ENCODE measurements around the gene RAB3B. TPM values are rescaled to one million over a fixed set of nuclear protein-coding genes. Genes with fewer than 3 reads are reported as not detected.

RAB3B gene
- total RNA-seq, 1 experiment from 2014 or later = 0.54 TPM

DNA sequence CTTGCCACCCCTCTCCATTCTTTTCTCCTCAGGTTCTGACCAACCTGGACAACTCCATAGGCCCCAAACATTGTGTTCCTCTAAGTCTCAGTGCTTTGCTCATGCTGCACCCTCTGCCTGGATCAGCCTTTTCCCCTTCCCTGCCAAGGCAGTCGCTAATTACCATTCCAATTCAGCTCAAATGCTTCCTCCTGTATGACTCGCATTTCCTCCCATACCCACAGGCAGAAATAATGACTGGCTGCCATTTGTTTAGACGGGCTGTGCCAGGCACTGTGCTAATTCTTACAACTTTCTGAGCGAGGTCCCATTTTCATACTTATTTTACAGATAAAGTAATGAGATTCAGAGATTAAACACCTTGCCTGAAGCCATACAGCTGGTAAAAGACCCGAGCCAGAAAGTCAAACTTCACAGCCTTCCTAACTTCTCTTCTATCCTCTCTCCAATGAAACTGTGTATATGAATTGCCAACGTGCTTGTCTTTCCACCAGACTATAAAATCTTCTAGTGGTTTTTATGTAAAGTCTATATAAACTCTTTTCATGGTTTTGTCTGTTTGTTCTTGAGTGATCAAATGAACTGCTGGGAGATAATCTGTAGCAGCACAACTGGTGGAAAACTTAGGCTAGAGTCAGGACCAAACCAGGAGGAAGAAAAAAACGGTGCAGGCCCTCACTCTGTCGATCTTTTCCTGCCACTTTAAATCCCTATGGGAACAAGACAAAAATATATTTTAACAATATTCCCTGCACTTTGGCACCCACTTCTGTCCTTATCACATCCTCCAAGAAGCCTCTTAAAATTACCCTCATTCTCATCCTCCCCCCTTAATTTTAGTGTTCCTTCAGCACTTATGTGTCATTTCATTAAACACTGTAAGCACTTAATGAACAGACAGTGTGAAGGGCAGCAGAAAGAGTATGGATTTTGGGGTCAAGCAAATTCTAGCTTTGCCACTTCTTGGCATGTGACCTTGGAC, 33.7 kb downstream of the RAB3B start:
- DNase-seq (ENCODE audit: low spot score) = no peak

DNA sequence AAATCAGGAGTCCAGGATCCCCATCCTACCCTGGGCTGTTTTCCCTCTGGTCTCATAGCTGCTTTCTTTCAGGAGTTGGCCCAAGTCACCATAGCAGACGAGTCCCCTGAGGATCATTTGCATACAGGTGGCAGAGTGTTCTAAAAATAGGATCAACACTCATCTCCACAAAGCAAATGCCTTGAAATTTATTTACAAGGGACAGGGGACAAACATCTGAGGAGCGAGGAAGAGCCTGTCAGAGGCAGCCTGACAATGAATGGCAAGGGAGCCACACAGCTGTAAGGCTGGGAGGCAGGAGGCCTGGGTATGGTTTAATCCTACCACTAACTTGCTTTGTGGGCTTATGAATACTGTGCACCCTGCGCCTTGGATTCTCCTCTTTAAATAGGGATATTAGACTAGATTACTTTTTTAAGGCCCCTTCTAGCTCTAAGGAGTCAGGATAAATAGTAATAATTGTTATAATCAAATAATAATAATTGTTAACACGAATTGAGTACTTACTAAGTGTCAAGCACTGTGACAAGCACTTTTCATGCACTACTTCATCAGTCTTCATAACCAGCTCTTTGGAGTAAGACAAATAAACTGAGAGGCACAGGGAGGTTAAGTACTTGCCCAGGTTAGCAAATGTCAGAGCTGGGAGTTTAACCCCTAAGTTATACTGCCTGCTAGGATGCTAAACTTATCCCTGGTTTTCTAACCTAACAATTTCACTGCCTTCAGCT, 34.5 kb downstream of the RAB3B start:
- no peak for DNase-seq (ENCODE audit: low spot score)

DNA sequence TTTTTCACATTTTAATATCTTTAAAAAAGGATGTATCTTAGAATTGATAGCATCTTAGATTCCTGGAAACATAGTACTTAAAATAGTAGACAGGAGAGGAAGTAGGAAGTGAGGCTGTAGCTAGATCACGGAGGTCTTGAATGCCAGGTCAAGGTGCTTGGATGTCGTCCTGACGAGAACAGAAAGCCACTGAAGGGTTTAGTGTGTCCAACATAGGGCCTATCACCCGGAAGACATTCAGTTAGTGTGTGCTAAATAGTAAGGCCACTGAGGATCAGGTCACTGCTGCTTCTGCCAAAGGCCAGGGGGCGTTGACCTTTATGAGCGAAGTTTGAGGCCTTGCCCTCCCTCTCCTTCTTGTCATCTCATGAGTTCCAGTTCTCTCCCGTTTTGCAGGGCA, 35.7 kb downstream of the RAB3B start:
- no peak for DNase-seq (ENCODE audit: low spot score)

DNA sequence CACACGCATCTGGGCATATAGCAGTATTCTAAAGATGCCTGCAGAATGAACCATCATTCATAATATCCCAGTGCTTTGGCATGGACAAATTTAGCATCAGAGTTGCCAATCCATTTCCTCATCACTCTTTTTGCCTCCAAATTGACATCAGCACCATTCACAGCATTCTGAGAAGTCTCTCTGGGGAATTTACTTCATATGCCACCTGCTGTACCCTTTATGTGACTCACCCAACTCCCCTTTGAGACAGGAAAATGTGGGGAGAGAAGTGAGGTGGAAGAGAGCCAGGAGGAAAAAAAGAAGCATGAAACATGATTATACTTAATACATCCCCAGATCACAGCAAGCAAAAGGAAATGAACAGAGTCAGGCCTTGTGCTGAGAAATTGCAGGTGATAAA, 37.4 kb downstream of the RAB3B start:
- DNase-seq (ENCODE audit: low spot score) = no peak

DNA sequence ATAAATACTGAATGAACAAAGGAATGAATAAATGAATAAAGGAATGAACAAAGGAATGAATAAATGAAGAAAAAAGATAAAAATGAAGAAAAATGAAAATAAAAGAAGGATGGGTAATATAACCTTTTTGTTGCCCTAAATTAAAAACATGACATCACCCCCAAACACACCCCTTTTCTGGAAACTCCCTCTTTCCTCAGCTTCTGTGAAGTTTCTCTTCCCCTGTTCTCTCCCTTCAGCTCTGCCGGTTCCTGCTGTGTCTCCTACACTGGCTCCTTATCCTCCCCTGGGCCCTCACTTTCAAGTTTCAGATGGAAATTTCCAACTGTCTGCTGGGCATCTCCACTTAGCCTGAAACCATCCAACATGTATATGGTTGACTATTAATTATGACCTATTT, 37.9 kb downstream of the RAB3B start:
- no peak for DNase-seq (ENCODE audit: low spot score)

DNA sequence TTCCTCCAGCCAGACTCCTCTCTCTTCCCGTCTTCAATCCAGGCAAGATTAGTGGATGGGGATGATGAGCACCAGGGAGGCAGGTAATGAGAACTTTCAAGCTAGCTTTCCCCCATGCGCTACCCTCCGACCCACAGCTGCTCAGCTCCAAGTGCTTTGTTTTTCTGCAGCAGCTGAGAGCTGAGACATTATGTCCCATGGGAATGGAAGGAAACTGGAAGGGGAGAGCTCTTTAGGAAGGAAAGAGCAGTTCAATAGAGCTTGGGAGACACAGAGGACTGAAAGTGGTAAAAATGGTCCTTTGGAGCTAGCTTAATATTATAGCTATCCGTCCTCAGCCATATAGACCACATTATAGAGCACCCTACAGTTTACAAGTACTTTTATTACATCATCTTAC, 39.8 kb downstream of the RAB3B start:
- no peak for DNase-seq (ENCODE audit: low spot score)

DNA sequence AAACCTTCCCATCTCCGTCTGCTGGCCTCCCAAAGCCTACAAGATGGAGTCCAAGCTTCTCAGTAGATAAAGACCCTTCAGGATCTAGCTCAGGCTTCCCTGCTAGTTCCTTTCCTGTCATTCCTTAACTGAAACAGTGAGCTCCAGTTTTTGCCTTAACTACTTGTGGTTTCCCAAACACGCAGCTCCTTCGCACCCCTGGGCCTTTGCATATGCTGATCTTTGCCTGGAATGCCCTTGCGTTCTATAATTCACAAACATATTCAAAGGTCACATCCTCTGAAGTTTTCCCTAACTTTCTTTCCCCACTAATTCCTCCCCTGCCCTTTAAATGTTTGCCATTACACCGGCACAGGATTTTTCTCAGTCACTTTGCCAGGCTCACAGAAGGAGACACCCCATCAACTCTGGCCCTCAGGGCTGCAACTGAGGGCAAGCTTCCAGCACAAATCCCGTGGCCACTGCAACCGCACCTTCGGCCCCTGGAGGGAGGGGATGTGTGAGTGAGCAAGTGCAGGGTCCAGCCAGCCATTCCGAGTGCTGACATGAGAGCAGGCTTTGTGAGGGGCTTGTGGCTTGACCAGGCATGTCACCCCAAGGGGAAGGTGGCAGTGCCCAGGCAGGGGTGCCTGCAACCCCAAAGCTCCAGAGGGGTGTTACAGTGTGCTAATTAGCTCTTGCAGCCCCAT, 41.3 kb downstream of the RAB3B start:
- no peak for DNase-seq (ENCODE audit: low spot score)

DNA sequence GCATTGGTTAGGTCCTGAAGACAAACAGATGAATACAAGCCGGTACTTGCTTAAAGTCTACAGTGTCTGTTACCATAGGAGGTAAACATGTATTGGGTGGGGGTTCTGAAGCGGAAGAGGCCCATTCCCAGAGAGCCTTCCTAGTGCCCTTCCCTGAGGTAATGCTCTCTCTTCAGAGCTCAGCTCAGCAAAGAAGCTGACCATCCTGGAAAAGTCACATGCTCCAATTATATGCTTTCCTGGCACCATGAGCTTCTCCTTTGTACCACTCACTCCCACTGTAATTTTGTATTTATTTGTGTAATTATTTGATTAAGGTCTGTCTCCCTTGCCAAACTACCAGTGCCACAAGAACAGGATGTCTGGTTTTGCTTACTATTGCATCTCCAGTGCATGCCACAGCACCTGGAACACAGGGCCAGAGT, 42.0 kb downstream of the RAB3B start:
- no peak for DNase-seq (ENCODE audit: low spot score)

DNA sequence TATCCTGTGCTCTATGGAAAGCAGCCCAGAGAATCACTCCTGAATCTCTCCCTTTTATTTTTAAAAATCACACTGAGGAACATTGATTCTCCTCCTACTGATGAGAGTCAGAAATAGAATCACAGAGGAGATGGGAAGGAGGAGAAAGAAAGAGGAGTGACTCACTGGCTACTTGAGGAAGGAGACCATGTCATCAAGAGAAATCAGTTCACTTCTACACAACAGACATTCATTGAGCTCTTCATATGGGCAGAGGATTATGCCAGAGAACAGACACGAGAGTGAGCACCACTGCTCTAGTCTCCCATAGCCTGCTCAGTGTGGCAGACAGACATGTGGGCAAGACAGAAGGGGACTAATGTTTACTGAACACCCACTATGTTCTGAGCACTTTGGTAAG, 44.2 kb downstream of the RAB3B start:
- no peak for DNase-seq (ENCODE audit: low spot score)

DNA sequence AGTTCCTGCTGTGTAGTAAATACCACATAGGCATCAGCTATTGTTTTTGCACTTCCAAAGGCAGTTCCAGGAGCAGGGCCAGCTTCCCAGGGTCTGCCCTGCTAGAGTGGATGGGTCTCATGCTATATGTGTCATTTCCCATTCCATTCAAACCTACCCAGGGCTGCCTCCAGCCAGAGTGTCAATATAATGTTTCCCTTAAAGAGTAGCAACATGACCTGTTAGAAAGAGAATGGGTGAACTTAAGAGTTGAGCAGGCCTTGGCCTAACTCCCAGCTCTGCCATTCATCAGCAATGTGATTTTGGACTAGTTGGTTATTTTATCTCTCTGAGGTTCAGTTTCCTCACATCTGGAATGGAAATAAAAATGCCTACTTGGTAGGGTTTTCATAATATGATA, 44.9 kb downstream of the RAB3B start:
- DNase-seq (ENCODE audit: low spot score) = no peak

DNA sequence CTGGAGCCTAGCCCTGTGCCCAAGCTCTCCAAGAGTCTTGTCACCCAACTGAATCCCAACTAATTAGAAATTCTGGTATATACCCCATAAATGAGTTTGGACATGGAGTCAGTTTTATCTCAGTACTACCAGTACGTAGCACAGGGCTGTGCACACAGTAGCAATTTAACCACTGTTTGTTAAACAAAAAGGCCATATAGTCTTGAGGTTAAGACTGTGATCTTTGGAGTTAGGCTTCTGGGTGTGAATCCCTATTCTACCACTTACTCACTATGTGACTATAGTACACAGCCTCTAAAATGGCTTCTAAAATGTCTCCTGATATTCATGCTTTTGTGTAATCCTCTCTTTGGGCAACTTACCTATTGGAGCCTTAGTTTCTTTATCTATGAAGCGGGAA, 48.2 kb downstream of the RAB3B start:
- DNase-seq (ENCODE audit: low spot score) = no peak

DNA sequence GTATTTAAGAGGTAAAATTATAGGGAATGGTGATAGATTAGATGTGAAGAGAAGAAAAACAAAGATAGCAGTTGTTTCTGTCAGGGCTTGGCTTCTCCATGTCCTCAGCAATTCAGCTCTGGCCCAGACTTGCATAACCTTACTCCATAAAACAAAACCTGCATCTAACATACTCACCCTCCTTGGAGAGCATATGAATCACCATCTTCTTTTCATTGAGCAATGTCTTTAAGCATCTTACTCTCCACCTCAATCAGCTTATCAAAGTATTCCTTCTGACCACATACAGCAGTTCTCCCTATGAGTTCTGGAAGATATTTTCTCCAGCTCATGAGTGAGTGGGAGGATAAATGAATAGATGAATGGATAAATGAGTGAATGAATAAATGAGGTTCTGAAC, 49.0 kb downstream of the RAB3B start:
- DNase-seq (ENCODE audit: low spot score) = no peak

DNA sequence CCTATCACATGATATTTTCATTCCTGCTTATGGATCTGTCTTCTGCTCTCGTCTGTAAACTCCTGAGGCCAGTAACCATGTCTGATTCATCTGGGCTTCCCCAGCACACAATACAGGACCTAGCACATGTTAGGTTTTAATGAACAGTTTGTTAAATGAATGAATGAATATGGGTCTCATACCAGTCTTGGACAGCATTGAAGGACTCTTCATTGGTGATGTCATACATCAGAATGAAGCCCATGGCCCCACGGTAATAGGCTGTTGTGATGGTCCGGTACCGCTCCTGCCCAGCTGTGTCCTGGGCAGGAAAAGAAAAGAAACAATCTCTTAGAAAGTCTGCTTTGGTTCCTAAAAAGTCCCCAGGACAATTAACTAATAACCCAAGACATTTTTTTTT, 53.4 kb downstream of the RAB3B start:
- no peak for DNase-seq (ENCODE audit: low spot score)

DNA sequence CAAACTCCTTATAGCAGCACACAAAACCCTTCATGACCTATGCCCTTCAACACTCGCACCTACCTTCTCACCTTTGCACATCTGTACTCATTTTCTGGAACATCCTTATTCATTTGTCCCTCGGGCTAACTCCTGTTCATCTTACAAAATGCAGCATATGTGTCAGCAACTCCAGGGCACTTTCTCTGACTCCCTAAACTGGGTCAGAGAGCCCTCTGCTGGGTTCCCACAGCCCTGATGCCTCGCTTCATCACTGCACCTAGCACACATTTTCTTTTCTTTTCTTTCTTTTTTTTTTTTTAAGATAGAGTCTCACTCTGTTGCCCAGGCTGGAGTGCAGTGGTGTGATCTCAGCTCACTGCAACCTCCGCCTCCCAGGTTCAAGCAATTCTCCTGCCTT, 54.0 kb downstream of the RAB3B start:
- no peak for DNase-seq (ENCODE audit: low spot score)

DNA sequence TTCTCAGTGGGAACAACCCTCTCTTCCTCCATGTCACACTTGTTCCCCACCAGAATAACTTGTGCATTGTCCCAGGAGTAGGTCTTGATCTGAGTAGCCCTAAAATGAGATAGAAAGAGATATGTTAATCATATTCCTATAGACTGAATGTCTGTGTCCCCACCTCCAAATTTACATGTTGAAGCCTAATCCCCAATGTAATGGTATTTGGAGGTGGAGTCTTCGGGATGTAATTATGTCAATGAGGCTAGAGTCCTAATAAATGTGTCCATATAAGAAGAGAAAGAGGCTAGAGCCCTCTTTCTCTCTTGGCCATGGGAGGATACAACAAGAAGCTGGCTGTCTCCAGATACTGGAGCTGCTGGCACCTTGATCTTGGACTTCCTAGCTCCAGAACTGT, 57.2 kb downstream of the RAB3B start:
- no peak for DNase-seq (ENCODE audit: low spot score)

DNA sequence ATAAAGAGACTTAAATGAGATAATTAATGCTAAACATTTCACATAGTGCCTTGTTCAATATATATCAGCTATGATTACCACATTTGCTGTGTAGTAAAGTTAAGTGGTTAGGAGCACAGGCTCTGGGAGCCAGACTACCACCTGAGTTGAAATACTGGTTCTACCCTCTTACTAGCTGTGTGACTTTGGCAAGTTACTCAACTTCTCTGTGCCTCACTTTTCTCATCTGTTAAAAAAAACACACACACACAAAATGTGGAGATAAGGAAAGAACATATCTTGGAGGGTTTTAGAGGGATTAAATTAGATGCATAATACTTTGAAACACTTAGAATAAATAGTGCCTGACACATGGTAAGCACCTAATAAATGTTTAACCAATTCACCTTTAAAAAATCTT, 60.2 kb downstream of the RAB3B start:
- no peak for DNase-seq (ENCODE audit: low spot score)

DNA sequence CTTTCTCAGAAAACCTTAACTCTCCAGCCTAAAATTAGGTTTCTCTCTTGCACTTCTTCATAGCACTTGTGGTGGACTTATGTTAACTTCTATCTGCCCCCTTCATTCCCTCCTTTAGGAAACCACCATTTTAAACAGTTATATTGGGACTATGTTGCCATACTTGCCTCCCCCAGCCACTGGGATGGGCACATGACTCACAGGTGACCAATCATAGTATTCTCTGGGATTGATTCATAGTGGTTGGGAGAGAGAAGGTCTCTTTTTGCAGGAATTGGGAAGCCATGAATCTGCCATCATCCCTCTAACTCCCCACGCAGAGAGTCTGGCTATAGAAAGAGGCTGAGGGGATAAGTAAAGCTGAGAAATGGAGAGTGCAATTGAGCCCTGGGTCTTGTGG, 61.6 kb downstream of the RAB3B start:
- no peak for DNase-seq (ENCODE audit: low spot score)

DNA sequence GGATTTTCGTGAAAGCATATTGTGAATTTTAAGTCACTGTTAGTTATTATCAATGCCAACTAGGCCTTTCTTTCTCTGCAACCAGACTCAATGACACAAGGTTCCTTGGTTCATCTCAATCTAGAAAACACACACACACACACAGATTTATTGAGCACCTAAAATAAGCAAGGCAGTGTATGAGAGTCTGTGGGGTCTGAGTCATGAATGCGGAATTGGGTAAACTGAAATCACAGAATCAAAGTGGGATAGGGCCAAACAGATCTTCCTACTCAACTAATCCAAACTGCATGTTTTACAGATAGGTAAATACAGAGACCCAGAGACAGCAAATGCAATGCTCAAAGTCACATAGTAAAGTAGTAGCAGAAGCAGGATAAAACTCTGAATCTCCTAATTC, 63.5 kb downstream of the RAB3B start:
- no peak for DNase-seq (ENCODE audit: low spot score)

DNA sequence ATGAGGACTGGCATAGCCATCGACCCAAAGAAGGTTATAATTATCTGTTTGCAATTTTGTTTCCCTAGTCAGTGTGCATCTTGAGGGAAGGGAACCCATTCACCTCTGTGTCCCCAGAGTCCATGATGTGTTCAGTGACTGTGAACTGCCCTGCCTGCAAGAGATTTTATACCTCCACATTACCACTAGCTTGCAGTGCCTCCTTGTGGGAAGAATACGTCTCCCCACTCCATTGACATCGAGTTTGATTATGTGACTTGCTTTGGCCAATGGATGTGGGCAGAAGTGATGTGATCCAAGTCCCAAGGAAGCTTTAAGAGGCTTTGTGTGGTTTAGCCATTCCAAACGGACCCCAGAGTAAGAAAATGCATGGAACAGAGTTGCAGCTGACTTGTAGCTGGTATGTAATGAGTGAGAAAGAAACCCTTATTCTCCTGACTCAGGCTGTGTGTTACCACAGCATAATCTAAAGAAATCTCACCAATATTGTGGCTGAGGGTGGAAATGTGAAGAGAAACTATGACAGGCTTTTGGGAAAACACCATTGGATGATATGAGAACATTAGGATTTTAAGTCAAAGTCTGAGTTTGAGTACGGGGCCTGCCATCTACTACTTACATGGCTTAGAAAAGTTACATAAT, 64.2 kb downstream of the RAB3B start:
- DNase-seq (ENCODE audit: low spot score) = peak; percentile 48

DNA sequence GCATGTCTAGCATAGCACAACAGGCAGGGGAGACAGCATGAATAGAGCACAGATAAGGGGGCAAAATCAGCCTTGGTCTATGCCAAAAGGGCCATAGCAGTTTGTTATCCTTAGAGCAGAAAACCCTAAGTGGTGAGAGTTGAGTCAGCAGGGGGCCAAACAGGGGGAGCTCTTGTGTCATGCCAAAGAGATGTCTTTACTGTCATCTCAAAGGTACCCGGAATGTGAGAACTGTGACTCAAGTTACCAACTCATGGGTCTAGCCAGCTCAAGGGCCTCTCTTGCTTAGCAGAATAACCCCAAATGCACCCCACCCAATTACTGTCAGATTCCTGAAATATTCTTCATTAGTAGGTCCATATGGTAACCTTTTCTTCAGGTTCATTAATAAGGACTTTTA, 66.0 kb downstream of the RAB3B start:
- DNase-seq (ENCODE audit: low spot score) = no peak

DNA sequence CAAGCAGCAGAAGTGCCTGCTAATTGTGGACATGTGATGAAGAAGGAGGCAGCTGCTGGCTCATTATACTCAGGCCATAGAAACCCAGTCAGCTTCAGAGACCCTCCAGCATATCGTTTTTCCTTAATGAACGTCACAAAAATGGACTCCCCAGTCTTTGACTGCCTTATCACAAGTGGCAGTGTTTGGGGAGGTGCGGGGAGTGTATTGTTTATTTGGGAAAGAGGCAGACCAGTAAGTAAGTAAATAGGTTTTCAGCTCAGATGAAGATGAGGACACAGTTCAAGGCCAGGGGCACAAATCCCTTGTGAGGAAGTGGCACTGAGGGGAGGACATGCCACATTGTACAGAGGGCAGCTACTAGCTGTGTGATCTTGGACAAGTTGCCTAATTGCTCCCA, 68.5 kb downstream of the RAB3B start:
- DNase-seq (ENCODE audit: low spot score) = no peak

DNA sequence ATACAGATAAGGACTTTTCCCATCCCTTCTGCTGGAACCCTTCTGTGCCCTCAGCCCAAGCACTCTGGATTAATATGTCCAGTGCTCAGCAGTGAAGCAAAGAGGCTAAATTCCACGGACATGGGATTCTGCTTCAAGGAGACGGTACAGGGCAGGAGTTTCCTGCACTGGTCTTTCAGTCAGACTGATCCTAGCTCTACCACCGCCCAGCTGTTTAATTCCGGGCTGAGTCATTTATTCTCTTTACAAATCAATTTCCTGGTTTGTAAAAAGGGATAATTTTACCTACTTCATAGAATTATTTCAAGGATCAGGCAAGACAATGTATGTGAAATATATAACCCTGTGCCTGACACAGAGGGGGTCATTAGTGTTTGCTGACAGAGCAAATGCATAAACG, 70.4 kb downstream of the RAB3B start:
- no peak for DNase-seq (ENCODE audit: low spot score)
